ENCODE measurements around the gene HDAC4. TPM values are rescaled to one million over a fixed set of nuclear protein-coding genes. Genes with fewer than 3 reads are reported as not detected.
A peak's percentile ranks its signal among the peaks of the same experiment; 100 is the strongest.

Gene HDAC4
- polyA plus RNA-seq, 1 donor from 2014 or later = 2.8 TPM

DNA sequence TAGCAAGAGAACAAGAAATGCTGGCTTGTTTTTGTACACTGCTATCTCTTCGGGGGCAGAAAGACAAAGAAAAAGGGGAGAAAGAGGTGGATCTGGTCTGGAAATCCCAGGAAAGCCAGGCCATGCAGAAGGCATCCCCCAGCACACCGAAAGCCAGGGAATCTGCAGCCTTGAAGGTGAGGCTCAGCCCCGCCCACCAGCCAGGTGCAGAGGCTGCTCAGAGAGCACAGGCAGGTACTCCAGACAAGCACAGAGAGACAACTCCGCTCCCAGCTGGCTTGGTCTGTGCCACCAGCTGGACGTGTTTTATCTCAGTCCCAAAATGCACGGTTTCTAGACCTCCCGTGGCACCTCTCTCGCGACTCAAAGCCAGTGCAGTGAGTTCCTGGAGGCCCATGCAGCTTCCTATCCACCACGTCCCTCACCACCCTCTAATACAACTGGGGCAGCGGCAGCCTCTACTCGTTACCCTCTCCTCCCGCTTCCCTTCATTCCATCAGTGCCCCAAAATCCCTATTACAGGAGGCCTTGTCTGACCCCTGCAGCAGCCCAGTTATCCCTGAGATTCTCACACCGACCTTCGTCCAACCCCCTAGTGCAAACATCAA, 62.8 kb downstream of the HDAC4 start:
- peaks cover 3% of the 10 kb centered on the region for H3K27me3 Mint-ChIP-seq
- peaks cover 0 to 8% (median 0%) of the 10 kb centered on the region in 3 donors for H3K9me3 Mint-ChIP-seq
- peaks cover 10 to 12% (median 10%) of the 10 kb centered on the region in 3 donors for H3K4me1 Mint-ChIP-seq
- H3K36me3 Mint-ChIP-seq = peaks cover 6% of the 10 kb centered on the region
- H3K4me3 Mint-ChIP-seq = no peak overlapping the region
- no peak overlapping the region for H3K27ac Mint-ChIP-seq

DNA sequence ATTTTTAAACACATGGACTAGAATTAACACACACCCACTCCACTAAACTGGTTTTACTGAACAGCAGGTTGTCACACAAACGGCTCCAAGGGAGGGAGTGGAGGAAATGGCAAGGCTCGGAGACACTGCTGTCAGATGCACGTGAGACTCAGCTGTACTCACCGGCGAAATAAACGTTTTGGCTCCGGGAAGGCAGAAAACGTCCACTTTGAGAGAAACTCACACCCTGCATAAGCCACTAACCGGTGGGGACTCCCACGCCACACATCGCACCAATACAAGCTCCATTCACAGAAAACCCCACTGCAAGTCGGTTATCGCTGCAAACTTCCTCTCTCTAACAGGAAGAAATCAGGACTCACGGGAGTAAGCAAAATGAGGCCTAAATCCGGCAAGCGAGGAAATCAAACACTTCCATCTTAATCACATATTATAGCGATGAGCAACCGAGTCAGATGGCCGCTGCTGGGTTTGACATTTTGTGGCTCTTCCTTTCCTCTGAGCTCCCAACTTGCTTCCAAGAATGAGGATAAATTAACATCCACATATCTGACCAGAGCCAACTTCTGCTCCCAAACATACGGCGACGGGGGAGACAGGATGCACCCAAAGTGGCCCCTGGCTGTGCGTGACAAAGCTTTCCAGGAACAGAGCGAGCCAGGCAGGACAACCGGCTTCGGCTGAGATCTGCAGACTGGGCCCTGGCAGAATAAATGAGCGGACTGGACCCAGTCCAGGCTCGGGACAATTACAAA, 63.5 kb downstream of the HDAC4 start:
- H3K9me3 Mint-ChIP-seq = peaks cover 0 to 7% (median 0%) of the 10 kb centered on the region in 3 donors
- H3K4me1 Mint-ChIP-seq = peaks cover 10 to 13% (median 10%) of the 10 kb centered on the region in 3 donors
- no peak overlapping the region for H3K27ac Mint-ChIP-seq
- H3K27me3 Mint-ChIP-seq = peaks cover 3% of the 10 kb centered on the region
- peaks cover 6% of the 10 kb centered on the region for H3K36me3 Mint-ChIP-seq
- no peak overlapping the region for H3K4me3 Mint-ChIP-seq

DNA sequence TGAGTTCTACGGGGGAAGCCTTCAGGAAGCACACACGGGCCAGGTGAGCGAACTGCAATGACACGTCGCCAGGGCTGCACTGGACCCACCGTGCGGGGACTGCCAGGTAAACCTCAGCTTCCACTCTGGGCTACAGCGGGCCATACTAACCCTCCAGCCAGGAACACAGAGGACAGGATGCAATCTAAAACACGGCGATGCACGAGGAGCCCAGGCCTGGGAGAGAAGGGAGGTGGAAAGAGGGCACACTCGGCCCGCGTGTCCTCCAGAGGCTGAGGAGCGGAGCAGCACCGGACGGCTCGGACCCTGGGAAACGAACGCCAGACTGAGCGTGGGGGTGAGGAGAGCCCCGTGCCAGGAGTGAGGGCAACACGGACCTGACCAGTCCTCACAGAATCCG, 69.3 kb downstream of the HDAC4 start:
- Mint-ChIP-seq H3K4me3 (no peak overlapping the region), H3K36me3 (peaks cover 2% of the 10 kb centered on the region), H3K4me1 (peaks cover 0 to 16% (median 9%) of the 10 kb centered on the region in 3 donors), H3K9me3 (no peaks in the 10 kb centered on the region), H3K27me3 (peaks cover 1% of the 10 kb centered on the region), H3K27ac (no peak overlapping the region)

DNA sequence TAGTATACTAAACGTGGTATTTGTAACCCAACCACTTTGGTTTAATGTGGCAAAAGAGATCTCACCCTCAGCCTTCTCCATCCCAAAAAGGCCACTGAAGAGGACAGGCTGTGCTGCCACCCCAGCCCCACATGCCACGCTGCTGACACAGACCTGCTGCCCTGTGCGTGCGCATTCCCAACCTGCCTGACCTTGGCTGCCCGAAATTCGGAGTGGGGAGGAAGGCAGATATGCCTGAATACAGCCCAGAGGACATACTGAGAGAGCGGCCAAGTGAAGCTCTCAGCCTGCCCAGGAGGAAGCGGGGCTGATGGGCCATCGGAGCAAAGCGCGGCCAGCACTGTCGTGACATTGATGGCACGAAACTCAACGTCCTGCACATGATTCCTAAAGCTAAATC, 70.0 kb downstream of the HDAC4 start:
- Mint-ChIP-seq H3K27me3 (peaks cover 1% of the 10 kb centered on the region), H3K4me1 (peaks cover 0 to 15% (median 11%) of the 10 kb centered on the region in 3 donors), H3K4me3 (no peak overlapping the region), H3K27ac (no peak overlapping the region), H3K36me3 (peaks cover 2% of the 10 kb centered on the region), H3K9me3 (no peaks in the 10 kb centered on the region)

DNA sequence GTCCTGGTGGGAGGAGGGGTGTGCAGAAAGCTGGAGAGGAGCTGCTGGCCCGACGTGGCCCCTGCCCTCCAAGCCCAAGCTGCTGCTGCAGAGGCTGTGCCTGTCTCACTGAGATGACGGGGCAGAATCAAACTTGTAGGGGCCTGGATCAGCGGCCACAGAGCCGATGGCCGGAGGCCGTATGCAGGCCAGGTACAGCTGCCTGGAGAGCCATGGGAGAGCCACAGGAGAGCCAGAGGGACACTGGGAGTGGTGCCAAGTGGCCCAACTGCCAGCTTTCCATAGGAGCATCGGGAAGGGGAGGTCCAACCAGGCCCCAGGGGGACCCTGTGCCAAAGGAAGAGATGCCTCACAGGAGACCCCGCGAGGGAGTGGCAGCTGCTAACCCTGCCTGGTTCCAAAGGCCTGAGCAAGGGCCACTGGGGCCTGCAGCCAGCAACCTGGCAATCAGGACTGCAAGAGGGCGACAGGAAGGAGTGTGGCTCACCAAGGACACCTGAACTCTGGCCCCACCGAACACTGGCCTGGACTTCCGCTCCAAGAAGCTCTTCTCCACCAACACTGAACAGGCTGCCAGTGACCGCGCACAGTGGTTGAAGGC, 70.7 kb downstream of the HDAC4 start:
- peaks cover 4 to 15% (median 13%) of the 10 kb centered on the region in 3 donors for H3K4me1 Mint-ChIP-seq
- no peak overlapping the region for H3K4me3 Mint-ChIP-seq
- H3K27ac Mint-ChIP-seq = no peak overlapping the region
- peaks cover 2% of the 10 kb centered on the region for H3K36me3 Mint-ChIP-seq
- H3K27me3 Mint-ChIP-seq = peaks cover 1% of the 10 kb centered on the region
- H3K9me3 Mint-ChIP-seq = no peaks in the 10 kb centered on the region

DNA sequence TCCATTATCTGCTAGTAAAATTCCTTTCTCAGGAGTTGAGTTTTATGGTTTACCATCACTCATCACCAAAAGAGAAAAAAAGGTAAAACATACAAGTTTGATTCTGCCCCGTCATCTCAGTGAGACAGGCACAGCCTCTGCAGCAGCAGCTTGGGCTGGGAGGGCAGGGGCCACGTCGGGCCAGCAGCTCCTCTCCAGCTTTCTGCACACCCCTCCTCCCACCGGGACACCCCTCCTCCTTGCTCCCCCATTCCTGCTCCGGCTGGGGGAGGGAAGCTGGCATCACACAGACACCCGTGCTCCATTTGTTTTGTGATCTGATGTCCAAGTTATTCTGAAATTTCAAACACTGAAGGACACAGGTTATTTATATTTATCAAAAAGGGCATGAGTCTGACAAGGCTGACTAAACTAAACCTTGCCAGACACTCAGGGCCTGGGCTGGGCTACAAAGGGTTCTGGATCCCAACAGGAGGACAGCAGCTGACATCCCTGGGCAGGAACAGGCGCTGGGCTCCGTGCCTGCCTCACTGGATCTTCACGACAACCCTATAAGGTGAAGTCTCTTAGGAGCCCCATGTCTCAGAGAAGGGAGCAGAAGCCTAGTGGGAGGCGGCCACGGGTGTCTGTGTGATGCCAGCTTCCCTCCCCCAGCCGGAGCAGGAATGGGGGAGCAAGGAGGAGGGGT, 71.4 kb downstream of the HDAC4 start:
- H3K36me3 Mint-ChIP-seq = peaks cover 2% of the 10 kb centered on the region
- peaks cover 5 to 15% (median 13%) of the 10 kb centered on the region in 3 donors for H3K4me1 Mint-ChIP-seq
- H3K9me3 Mint-ChIP-seq = no peaks in the 10 kb centered on the region
- peaks cover 1% of the 10 kb centered on the region for H3K27me3 Mint-ChIP-seq
- H3K4me3 Mint-ChIP-seq = no peak overlapping the region
- peak overlapping the region in 1 of 3 donors; percentile 5 for H3K27ac Mint-ChIP-seq

DNA sequence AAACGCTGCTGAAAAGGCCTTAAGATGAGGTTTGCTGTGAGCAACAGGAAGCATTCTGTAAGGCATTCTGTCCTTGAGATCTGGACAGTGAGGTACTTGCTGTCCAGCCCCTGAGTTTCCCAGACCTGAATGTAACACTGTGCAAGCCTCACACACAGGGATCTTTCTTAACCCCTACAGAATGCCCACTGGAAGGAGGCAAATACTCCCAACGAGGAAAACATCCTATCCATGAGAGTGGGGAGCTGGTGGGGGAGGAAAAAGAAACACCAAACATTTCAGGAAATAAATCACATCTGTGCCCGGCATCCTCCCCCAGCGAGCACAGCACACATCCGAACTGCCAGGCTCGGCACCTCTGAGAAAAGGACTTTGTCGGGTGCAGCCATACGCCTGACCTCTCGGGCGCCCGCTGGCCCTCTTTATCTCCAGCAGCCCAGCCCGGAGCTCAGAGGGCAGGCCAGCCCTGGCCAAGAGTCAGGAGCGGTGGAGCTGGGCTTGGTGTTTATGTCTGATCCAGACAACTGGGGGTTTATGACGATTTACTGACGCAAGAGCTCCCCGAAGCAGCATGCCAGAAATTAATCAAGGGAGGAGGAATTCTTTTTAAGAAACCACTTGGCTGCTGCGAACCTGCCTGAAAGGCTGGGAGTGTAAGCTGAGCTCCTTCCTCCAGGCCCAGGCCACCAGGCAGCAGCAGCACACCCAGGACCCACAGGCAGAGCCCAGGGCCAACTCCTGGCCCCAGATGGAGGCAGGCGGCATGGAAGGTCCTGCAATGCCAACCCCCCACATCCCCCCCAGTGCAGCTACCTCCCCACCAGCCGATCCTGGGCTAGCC, 72.2 kb downstream of the HDAC4 start:
- Mint-ChIP-seq H3K27me3 (peaks cover 1% of the 10 kb centered on the region), H3K27ac (no peak overlapping the region), H3K9me3 (no peaks in the 10 kb centered on the region), H3K4me3 (no peak overlapping the region), H3K4me1 (peaks cover 5 to 15% (median 12%) of the 10 kb centered on the region in 3 donors), H3K36me3 (peaks cover 3% of the 10 kb centered on the region)

DNA sequence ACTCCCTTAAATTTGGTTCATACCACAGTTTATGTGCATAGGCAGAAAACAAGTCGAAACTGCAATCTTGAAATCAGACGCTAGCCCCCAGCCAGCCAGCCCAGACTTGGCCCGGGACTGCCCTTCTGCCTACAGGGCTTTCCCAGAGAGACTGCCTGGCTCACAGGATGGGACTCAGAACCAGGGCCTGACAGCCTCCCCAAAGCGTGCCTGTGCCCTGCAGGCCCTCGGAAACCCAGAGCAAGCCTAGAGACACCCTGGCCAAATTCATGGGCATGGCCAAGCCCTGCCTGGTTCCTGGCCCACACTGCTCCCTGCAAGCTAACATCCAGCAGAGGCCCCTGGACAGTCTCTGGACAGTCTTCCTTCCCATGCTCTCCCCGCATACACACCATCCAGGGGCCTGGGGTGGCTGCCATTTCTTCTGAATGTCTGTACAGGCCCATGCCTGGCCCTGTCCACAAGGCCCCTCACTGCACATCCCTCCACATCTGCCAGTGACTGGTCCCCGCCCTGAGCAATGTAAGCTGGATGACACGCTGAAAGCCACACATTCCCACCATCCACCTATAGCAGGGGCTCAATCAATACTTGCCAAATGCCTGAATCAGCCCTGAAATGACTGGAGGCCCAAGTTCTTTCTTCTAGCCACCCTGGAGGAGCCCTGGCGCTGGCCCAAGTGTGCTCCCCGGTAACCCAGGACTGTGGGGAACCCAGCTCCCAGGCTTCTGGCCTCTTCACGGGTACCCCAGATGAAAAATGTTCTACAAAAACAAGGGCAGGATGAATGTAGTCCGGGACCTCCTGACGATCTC, 73.1 kb downstream of the HDAC4 start:
- H3K27ac Mint-ChIP-seq = no peak overlapping the region

DNA sequence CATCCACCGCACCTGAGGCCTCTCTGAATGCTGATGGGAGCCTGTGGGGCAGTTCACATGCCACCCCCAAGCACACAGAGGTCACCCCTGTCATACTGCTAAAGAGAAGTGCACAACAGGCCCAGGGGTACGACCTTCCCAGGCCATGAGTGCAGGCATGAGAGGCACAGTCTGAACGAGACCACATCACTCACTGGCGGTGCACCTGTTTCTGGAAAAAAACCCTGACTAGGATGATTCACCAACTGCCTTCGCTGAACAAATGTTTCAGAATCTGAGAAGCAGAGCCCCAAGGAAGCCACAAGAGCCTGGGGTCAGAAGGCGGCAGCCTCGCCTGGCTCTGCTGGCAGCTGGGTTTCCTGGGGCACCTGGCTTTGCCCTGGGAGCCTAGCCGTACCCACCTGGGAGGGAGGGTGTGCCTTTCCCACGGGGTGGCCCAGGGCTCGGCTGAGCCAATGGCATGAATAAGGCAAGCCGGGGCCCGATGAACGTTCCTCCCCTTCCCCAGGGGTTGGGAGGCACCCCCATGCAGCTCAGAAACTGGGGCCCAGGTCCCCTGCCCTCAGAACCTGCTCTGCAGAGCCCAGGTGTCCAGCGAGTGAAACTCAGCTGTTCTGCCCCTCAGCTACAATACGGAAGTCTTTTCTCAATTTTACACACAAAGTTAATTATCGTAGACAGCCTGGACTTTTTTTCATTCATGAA, 73.8 kb downstream of the HDAC4 start:
- Mint-ChIP-seq H3K27me3 (peaks cover 1% of the 10 kb centered on the region), H3K9me3 (no peaks in the 10 kb centered on the region), H3K27ac (no peak overlapping the region), H3K4me3 (peak overlapping the region in 1 of 4 donors; percentile 81), H3K36me3 (peaks cover 1% of the 10 kb centered on the region), H3K4me1 (peaks cover 9 to 20% (median 12%) of the 10 kb centered on the region in 3 donors)

More for the DNA sequence above, 73.1 kb downstream of the HDAC4 start:
- Mint-ChIP-seq H3K4me1 (peaks cover 9 to 16% (median 11%) of the 10 kb centered on the region in 3 donors), H3K4me3 (peak overlapping the region in 2 of 4 donors; percentile 20 to 81), H3K9me3 (no peaks in the 10 kb centered on the region), H3K36me3 (peaks cover 1% of the 10 kb centered on the region), H3K27me3 (peaks cover 1% of the 10 kb centered on the region)

DNA sequence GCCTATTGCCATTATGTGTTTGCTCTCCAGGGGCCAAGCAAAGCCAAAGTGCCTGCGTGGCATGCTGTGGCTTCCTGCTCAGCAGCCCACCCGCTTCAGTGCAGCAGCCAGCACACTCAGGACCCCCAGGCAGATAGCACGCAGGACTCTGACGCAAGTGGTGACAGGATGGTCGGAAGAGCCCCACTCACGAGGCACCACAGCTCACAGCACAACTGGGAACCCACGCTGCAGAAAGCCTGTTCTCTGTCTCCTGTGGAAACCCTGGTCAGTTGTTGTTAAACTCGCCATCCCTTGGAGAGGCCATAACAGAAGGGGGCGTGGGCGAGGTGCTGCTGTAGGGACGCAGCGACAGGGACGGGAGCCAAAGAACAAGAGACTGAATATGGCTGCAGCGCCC, 76.4 kb downstream of the HDAC4 start:
- Mint-ChIP-seq H3K9me3 (no peaks in the 10 kb centered on the region), H3K4me3 (peak overlapping the region in 1 of 4 donors; percentile 67), H3K27ac (no peak overlapping the region), H3K36me3 (peaks cover 1% of the 10 kb centered on the region), H3K4me1 (peaks cover 12 to 26% (median 12%) of the 10 kb centered on the region in 3 donors), H3K27me3 (peaks cover 3% of the 10 kb centered on the region)

DNA sequence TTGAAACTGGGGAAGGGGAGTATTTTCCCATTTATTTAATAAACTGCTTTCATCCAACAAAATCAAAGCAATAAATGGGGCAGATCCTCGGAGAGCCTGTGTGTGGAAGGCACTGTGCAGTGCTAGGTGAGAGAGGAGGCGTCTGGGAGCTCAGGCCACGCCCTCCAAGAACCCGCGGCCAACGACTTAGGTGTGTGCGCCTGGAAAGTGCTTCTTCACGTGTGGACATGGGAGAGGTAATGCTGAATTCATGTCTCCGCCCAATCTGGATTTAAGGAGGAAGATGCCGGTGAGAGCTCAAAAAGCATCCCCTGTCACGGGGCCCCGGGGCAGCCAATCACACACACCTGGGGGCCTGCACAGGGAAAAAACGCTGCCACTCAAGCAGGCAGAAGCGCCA, 77.4 kb downstream of the HDAC4 start:
- peaks cover 4% of the 10 kb centered on the region for H3K36me3 Mint-ChIP-seq
- peaks cover 3% of the 10 kb centered on the region for H3K27me3 Mint-ChIP-seq
- H3K27ac Mint-ChIP-seq = no peak overlapping the region
- no peaks in the 10 kb centered on the region for H3K9me3 Mint-ChIP-seq
- H3K4me3 Mint-ChIP-seq = no peak overlapping the region
- H3K4me1 Mint-ChIP-seq = peaks cover 14 to 29% (median 18%) of the 10 kb centered on the region in 3 donors

DNA sequence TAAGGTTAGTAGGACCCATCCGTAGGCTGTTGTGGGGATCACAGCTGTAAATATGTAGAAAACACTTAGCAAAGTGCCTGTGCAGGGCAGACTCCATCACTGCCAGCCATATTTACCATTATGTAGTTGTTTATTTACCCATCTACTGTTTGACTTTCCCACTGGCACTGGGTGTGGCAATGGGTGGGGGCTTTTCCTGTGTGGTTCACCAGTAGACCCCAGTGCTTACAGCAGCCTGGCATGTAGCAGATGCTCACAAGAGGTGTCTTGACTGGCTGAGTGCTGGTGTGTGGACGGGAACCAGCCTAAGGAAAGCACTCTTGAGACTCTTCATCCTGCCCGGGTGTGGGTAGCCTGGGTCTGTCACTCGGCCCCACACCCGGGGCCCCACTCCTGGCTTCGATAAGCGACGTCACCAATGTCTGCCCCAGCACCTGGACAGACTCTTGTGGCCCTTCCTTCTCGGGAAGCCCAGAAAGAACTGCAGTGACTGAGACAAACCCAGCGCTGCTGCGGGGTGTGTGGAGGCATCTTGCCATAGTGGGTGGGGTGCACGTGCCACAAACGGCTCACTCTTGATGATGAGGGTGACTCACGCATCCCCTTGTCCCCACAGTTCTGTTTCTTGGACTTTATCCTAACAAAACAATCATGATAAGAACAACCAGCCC, 78.3 kb downstream of the HDAC4 start:
- H3K9me3 Mint-ChIP-seq = no peaks in the 10 kb centered on the region
- peaks cover 12 to 25% (median 18%) of the 10 kb centered on the region in 3 donors for H3K4me1 Mint-ChIP-seq
- peak overlapping the region in 1 of 4 donors; percentile 27 for H3K4me3 Mint-ChIP-seq
- peak overlapping the region in 1 of 3 donors; percentile 16 for H3K27ac Mint-ChIP-seq
- peaks cover 2% of the 10 kb centered on the region for H3K27me3 Mint-ChIP-seq
- H3K36me3 Mint-ChIP-seq = peaks cover 4% of the 10 kb centered on the region
